ENCODE results near the gene PCSK1. TPM values are rescaled to one million over a fixed set of nuclear protein-coding genes. Genes with fewer than 3 reads are reported as not detected.

Gene PCSK1
- polyA plus RNA-seq, 1 donor (not counting 4 experiments of a cell fraction or from before 2014, with no cell fraction given): 0.03 TPM

- Histone ChIP-seq H4K20me1 (ENCODE audit: control insufficient read depth, extremely low read depth, insufficient read depth, low read length) (no peaks in the 10 kb centered on the region), H2AFZ (ENCODE audit: control insufficient read depth, low read length) (no peak overlapping the region), H3K36me3 (ENCODE audit: control insufficient read depth in 2 of 2, extremely low read depth in 1 of 2, insufficient read depth in 2 of 2, low read length in 2 of 2) (no peaks in the 10 kb centered on the region), H3K4me2 (ENCODE audit: control insufficient read depth, extremely low read depth, insufficient read depth, low read depth, low read length) (no peak overlapping the region), H3K9ac (ENCODE audit: control insufficient read depth, extremely low read depth, insufficient read depth, low read length) (no peak overlapping the region), H3K27ac (ENCODE audit: control insufficient read depth, insufficient read depth, low read length) (no peak overlapping the region), H3K27me3 (ENCODE audit: control insufficient read depth, extremely low read depth, insufficient read depth, low read length) (no peaks in the 10 kb centered on the region), H3K4me3 (ENCODE audit: control insufficient read depth in 2 of 3, extremely low read depth in 1 of 3, insufficient read depth in 2 of 3, low read depth in 1 of 3, low read length in 3 of 3) (no peak overlapping the region), H3K4me1 (ENCODE audit: control insufficient read depth, extremely low read depth, insufficient read depth, low read length) (peaks cover 6% of the 10 kb centered on the region), H3K9me1 (ENCODE audit: control insufficient read depth, extremely low read depth, insufficient read depth, low read length) (no peaks in the 10 kb centered on the region), H3K9me3 (ENCODE audit: control insufficient read depth, low read depth, low read length) (no peaks in the 10 kb centered on the region), H3K79me2 (ENCODE audit: control insufficient read depth, insufficient read depth, low read length) (no peaks in the 10 kb centered on the region)
- TF ChIP-seq CTCF (optimal IDR thresholded peaks at IDR 0.05 in 1 of 3, IDR thresholded peaks at IDR 0.05 in 1 of 3, conservative IDR thresholded peaks at IDR 0.05 in 1 of 3; ENCODE audit: extremely low read depth in 1 of 3, insufficient read depth in 2 of 3, low read length in 3 of 3) (no peak), EZH2 (IDR thresholded peaks at IDR 0.05; ENCODE audit: low read length) (no peak)
- DNase-seq (ENCODE audit: low read depth, low spot score): no peak
- no peak for FAIRE-seq
- dilution Hi-C loops (cut with MboI; ENCODE audit: extremely low pct_ligation_motif_present, low sequenced_read_pairs): no loop called here
Measured at GRCh38 chr5:96379896-96380295, 53.2 kb downstream of the PCSK1 start.

GRCh38 chr5:96377597-96377996 is 55.5 kb downstream of the PCSK1 start:
- Histone ChIP-seq H3K79me2 (ENCODE audit: control insufficient read depth, insufficient read depth, low read length) (no peaks in the 10 kb centered on the region), H3K4me2 (ENCODE audit: control insufficient read depth, extremely low read depth, insufficient read depth, low read depth, low read length) (no peak overlapping the region), H3K27ac (ENCODE audit: control insufficient read depth, insufficient read depth, low read length) (no peak overlapping the region), H2AFZ (ENCODE audit: control insufficient read depth, low read length) (no peak overlapping the region), H3K4me3 (ENCODE audit: control insufficient read depth in 2 of 3, extremely low read depth in 1 of 3, insufficient read depth in 2 of 3, low read depth in 1 of 3, low read length in 3 of 3) (no peak overlapping the region), H3K36me3 (ENCODE audit: control insufficient read depth in 2 of 2, extremely low read depth in 1 of 2, insufficient read depth in 2 of 2, low read length in 2 of 2) (no peaks in the 10 kb centered on the region), H4K20me1 (ENCODE audit: control insufficient read depth, extremely low read depth, insufficient read depth, low read length) (no peaks in the 10 kb centered on the region), H3K27me3 (ENCODE audit: control insufficient read depth, extremely low read depth, insufficient read depth, low read length) (peaks cover 3% of the 10 kb centered on the region), H3K9me1 (ENCODE audit: control insufficient read depth, extremely low read depth, insufficient read depth, low read length) (no peaks in the 10 kb centered on the region), H3K4me1 (ENCODE audit: control insufficient read depth, extremely low read depth, insufficient read depth, low read length) (no peaks in the 10 kb centered on the region), H3K9ac (ENCODE audit: control insufficient read depth, extremely low read depth, insufficient read depth, low read length) (no peak overlapping the region), H3K9me3 (ENCODE audit: control insufficient read depth, low read depth, low read length) (no peaks in the 10 kb centered on the region)
- no peak for DNase-seq (ENCODE audit: low read depth, low spot score)
- TF ChIP-seq CTCF (optimal IDR thresholded peaks at IDR 0.05 in 1 of 3, IDR thresholded peaks at IDR 0.05 in 1 of 3, conservative IDR thresholded peaks at IDR 0.05 in 1 of 3; ENCODE audit: extremely low read depth in 1 of 3, insufficient read depth in 2 of 3, low read length in 3 of 3): no peak
- TF ChIP-seq EZH2 (IDR thresholded peaks at IDR 0.05; ENCODE audit: low read length): no peak
- dilution Hi-C loops (cut with MboI; ENCODE audit: extremely low pct_ligation_motif_present, low sequenced_read_pairs): no loop called here
- no peak for FAIRE-seq
